ENCODE measurements around the gene FASTKD1.

Gene FASTKD1

DNA sequence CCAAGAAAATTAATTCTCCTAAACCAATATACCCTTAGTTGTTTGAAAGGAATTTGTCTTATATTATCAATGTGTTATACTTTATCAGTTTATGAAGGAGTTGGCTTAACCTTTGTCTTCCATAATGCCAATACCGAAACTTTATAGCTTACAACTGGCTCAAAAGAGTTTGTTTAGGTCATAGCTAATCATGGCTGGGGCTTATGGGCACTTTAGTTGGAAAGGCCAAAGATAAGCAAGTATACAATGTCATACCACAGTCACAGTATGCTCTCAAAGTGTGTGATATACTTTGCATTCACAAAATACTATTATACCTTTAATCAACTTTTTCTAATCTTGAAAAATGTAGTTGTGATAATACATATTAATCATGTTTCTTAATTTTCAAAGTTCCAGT, 61.8 kb downstream of the FASTKD1 start:
- no peak for ATAC-seq
- no peak for TF ChIP-seq CSDC2 (CRISPR knock-in tag; IDR thresholded peaks at IDR 0.05)
- no peak for TF ChIP-seq ZNF70 (CRISPR knock-in tag; IDR thresholded peaks at IDR 0.05)
- no peak for TF ChIP-seq TOX (CRISPR knock-in tag; IDR thresholded peaks at IDR 0.05; ENCODE audit: borderline replicate concordance)
- no peak for TF ChIP-seq GLIS3 (CRISPR knock-in tag; IDR thresholded peaks at IDR 0.05)
- TF ChIP-seq, protein P1, sequence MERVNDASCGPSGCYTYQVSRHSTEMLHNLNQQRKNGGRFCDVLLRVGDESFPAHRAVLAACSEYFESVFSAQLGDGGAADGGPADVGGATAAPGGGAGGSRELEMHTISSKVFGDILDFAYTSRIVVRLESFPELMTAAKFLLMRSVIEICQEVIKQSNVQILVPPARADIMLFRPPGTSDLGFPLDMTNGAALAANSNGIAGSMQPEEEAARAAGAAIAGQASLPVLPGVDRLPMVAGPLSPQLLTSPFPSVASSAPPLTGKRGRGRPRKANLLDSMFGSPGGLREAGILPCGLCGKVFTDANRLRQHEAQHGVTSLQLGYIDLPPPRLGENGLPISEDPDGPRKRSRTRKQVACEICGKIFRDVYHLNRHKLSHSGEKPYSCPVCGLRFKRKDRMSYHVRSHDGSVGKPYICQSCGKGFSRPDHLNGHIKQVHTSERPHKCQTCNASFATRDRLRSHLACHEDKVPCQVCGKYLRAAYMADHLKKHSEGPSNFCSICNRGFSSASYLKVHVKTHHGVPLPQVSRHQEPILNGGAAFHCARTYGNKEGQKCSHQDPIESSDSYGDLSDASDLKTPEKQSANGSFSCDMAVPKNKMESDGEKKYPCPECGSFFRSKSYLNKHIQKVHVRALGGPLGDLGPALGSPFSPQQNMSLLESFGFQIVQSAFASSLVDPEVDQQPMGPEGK (CRISPR knock-in tag; IDR thresholded peaks at IDR 0.05; ENCODE audit: borderline replicate concordance) = no peak
- no peak for TF ChIP-seq RARB (CRISPR knock-in tag; IDR thresholded peaks at IDR 0.05)
- TF ChIP-seq ZC3H10 (CRISPR knock-in tag; IDR thresholded peaks at IDR 0.05) = no peak
- TF ChIP-seq ZNF565 (CRISPR knock-in tag; conservative IDR thresholded peaks at IDR 0.05; ENCODE audit: low read depth) = no peak
- TF ChIP-seq, protein P2, sequence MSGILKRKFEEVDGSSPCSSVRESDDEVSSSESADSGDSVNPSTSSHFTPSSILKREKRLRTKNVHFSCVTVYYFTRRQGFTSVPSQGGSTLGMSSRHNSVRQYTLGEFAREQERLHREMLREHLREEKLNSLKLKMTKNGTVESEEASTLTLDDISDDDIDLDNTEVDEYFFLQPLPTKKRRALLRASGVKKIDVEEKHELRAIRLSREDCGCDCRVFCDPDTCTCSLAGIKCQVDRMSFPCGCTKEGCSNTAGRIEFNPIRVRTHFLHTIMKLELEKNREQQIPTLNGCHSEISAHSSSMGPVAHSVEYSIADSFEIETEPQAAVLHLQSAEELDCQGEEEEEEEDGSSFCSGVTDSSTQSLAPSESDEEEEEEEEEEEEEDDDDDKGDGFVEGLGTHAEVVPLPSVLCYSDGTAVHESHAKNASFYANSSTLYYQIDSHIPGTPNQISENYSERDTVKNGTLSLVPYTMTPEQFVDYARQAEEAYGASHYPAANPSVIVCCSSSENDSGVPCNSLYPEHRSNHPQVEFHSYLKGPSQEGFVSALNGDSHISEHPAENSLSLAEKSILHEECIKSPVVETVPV (CRISPR knock-in tag; IDR thresholded peaks at IDR 0.05) = no peak
- no peak for TF ChIP-seq ZNF8 (CRISPR knock-in tag; IDR thresholded peaks at IDR 0.05)
- TF ChIP-seq, protein P3, sequence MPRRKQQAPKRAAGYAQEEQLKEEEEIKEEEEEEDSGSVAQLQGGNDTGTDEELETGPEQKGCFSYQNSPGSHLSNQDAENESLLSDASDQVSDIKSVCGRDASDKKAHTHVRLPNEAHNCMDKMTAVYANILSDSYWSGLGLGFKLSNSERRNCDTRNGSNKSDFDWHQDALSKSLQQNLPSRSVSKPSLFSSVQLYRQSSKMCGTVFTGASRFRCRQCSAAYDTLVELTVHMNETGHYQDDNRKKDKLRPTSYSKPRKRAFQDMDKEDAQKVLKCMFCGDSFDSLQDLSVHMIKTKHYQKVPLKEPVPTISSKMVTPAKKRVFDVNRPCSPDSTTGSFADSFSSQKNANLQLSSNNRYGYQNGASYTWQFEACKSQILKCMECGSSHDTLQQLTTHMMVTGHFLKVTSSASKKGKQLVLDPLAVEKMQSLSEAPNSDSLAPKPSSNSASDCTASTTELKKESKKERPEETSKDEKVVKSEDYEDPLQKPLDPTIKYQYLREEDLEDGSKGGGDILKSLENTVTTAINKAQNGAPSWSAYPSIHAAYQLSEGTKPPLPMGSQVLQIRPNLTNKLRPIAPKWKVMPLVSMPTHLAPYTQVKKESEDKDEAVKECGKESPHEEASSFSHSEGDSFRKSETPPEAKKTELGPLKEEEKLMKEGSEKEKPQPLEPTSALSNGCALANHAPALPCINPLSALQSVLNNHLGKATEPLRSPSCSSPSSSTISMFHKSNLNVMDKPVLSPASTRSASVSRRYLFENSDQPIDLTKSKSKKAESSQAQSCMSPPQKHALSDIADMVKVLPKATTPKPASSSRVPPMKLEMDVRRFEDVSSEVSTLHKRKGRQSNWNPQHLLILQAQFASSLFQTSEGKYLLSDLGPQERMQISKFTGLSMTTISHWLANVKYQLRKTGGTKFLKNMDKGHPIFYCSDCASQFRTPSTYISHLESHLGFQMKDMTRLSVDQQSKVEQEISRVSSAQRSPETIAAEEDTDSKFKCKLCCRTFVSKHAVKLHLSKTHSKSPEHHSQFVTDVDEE (CRISPR knock-in tag; IDR thresholded peaks at IDR 0.05) = no peak
- no peak for TF ChIP-seq ZFP30 (CRISPR knock-in tag; IDR thresholded peaks at IDR 0.05)
- no peak for TF ChIP-seq POU6F1 (CRISPR knock-in tag; IDR thresholded peaks at IDR 0.05; ENCODE audit: borderline replicate concordance, low read depth)

GRCh38 chr2:169510496-169510895, 63.2 kb downstream of the FASTKD1 start:
- no peak for TF ChIP-seq RARB (CRISPR knock-in tag; IDR thresholded peaks at IDR 0.05)
- TF ChIP-seq TCF4 (CRISPR knock-in tag; IDR thresholded peaks at IDR 0.05; ENCODE audit: borderline replicate concordance) = no peak
- TF ChIP-seq ESRRG (CRISPR knock-in tag; IDR thresholded peaks at IDR 0.05) = no peak
- TF ChIP-seq ZFP3 (CRISPR knock-in tag; IDR thresholded peaks at IDR 0.05) = no peak
- TF ChIP-seq, protein P2 (CRISPR knock-in tag; IDR thresholded peaks at IDR 0.05) = no peak
- TF ChIP-seq, protein P1 (CRISPR knock-in tag; IDR thresholded peaks at IDR 0.05; ENCODE audit: borderline replicate concordance) = no peak
- TF ChIP-seq ZNF70 (CRISPR knock-in tag; IDR thresholded peaks at IDR 0.05) = no peak
- TF ChIP-seq GLIS3 (CRISPR knock-in tag; IDR thresholded peaks at IDR 0.05) = no peak
- TF ChIP-seq OSR1 (CRISPR knock-in tag; IDR thresholded peaks at IDR 0.05) = no peak
- no peak for TF ChIP-seq ISL1 (CRISPR knock-in tag; IDR thresholded peaks at IDR 0.05)
- no peak for TF ChIP-seq CSDC2 (CRISPR knock-in tag; IDR thresholded peaks at IDR 0.05)
- TF ChIP-seq POU6F1 (CRISPR knock-in tag; IDR thresholded peaks at IDR 0.05; ENCODE audit: borderline replicate concordance, low read depth) = no peak
- no peak for TF ChIP-seq TOX (CRISPR knock-in tag; IDR thresholded peaks at IDR 0.05; ENCODE audit: borderline replicate concordance)
- no peak for TF ChIP-seq ZFP30 (CRISPR knock-in tag; IDR thresholded peaks at IDR 0.05)
- no peak for TF ChIP-seq ZNF8 (CRISPR knock-in tag; IDR thresholded peaks at IDR 0.05)
- no peak for ATAC-seq
